Measurements from ENCODE around the gene AMPD3. TPM values are rescaled to one million over a fixed set of nuclear protein-coding genes. Genes with fewer than 3 reads are reported as not detected.
A peak's percentile ranks its signal among the peaks of the same experiment; 100 is the strongest.

Gene AMPD3
- total RNA-seq, 1 experiment from 2014 or later: 5.9 TPM

DNA sequence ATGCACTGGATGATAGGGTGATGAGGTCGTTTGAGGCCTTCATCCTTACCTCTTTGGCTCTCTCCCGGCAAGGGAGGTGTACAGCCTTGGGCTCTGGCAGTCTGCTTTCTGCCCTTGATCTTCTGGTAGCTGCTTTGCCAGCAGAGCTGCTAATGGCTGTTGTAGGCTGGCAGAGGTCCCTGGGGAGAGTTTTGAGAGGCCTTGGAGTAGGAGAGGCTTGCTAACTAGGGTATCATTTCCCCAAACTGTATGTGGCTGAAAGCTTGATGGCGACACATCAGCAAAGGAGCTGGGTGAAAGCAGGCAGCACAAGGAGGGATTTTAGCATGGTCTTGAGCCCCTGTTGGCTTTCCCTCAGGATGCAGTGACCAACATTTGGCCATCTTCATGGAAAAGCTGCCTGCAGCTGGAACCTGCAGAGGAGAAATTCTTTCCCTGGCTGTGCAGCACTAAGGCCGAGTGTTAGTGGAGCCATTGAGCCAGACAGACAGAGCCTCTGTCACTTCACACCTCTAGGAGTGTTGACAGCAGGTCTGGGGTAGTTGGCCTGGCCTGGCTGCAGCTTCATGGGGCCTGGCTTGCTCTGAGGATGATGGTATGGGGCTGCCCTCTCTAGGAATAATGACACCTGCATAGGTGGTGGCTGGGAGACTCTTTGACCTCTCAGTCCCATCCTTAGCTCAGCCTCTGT lies 3.5 kb upstream of the AMPD3 start:
- Histone ChIP-seq H3K27ac (ENCODE audit: insufficient read length, low read depth, low read length) (no peak overlapping the region), H3K79me2 (ENCODE audit: insufficient read depth, low read length) (no peaks in the 10 kb centered on the region), H2AFZ (ENCODE audit: low read length) (no peak overlapping the region), H2BK15ac (ENCODE audit: low read depth, low read length) (no peak overlapping the region), H3K4me1 (ENCODE audit: insufficient read depth, low read length) (peaks cover 9% of the 10 kb centered on the region; the same call in 1 of the 2 replicates), H3K23me2 (ENCODE audit: insufficient read length, low read depth, low read length, poor library complexity, severe bottlenecking) (peaks cover 5% of the 10 kb centered on the region), H4K8ac (replicated peaks; ENCODE audit: insufficient read length, low read depth, low read length) (no peak overlapping the region), H3K14ac (ENCODE audit: insufficient read depth, low read length) (no peak overlapping the region), H4K20me1 (ENCODE audit: control insufficient read depth, insufficient read depth, insufficient read length) (no peaks in the 10 kb centered on the region), H2BK12ac (ENCODE audit: insufficient read length, low read depth, low read length) (no peak overlapping the region), H3K9me3 (ENCODE audit: control insufficient read depth, low read depth, low read length) (no peaks in the 10 kb centered on the region), H3K56ac (ENCODE audit: insufficient read length, low read depth, low read length) (no peak overlapping the region), H3K9ac (ENCODE audit: extremely low read depth, insufficient read length, low read length) (no peak overlapping the region), H3K4ac (ENCODE audit: low read depth, low read length) (no peak overlapping the region), H3K79me1 (ENCODE audit: insufficient read depth, low read depth, low read length, poor library complexity, severe bottlenecking) (no peaks in the 10 kb centered on the region), H3K23ac (ENCODE audit: insufficient read length, low read depth, low read length) (no peak overlapping the region), H2BK20ac (ENCODE audit: low read depth, low read length, poor library complexity, severe bottlenecking) (no peak overlapping the region), H3K4me2 (ENCODE audit: insufficient read depth, insufficient read length, low read length) (peak overlapping the region; percentile 19), H3K27me3 (ENCODE audit: insufficient read depth, low read length) (no peaks in the 10 kb centered on the region; the same call in 1 of the 2 replicates), H3K18ac (ENCODE audit: insufficient read length, low read depth, low read length) (no peak overlapping the region), H4K5ac (ENCODE audit: insufficient read length, low read depth, low read length) (no peak overlapping the region), H2BK120ac (ENCODE audit: low read depth, low read length, poor library complexity, severe bottlenecking) (no peak overlapping the region), H4K91ac (ENCODE audit: insufficient read length, low read depth, low read length) (no peak overlapping the region), H3T11ph (ENCODE audit: low read length) (no peak overlapping the region), H2AK5ac (ENCODE audit: insufficient read length, low read length) (no peak overlapping the region), H2BK5ac (ENCODE audit: insufficient read length, low read length) (no peak overlapping the region)
- Mint-ChIP-seq H3K36me3 (ENCODE audit: insufficient read depth in 1 of 3, low read depth in 3 of 3) (no peaks in the 10 kb centered on the region; a peak in 2 of 7 replicates), H3K4me1 (peaks cover 17 to 32% of the 10 kb centered on the region in 2 experiments), H3K27me3 (ENCODE audit: low read depth) (peaks cover 36% of the 10 kb centered on the region), H3K27ac (no peak overlapping the region; a peak in 1 of 7 replicates), H3K4me3 (peak overlapping the region; percentile 73 to 84), H3K9me3 (no peaks in the 10 kb centered on the region)
- TF ChIP-seq, protein P1, sequence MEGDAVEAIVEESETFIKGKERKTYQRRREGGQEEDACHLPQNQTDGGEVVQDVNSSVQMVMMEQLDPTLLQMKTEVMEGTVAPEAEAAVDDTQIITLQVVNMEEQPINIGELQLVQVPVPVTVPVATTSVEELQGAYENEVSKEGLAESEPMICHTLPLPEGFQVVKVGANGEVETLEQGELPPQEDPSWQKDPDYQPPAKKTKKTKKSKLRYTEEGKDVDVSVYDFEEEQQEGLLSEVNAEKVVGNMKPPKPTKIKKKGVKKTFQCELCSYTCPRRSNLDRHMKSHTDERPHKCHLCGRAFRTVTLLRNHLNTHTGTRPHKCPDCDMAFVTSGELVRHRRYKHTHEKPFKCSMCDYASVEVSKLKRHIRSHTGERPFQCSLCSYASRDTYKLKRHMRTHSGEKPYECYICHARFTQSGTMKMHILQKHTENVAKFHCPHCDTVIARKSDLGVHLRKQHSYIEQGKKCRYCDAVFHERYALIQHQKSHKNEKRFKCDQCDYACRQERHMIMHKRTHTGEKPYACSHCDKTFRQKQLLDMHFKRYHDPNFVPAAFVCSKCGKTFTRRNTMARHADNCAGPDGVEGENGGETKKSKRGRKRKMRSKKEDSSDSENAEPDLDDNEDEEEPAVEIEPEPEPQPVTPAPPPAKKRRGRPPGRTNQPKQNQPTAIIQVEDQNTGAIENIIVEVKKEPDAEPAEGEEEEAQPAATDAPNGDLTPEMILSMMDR (conservative IDR thresholded peaks at IDR 0.05): no peak
- no peak for DNase-seq
- WGBS (ENCODE audit: extremely low coverage, insufficient read length, low lambda C conversion rate): no CpG with 5 or more reads among the region's 4 CpGs
